GM21528 (cell line): ENCODE data around the gene HPCAL1.
"Not testable (repeated sequence)": the region's sequence is repeated elsewhere in the genome, so short reads cannot be mapped to it uniquely, and the experiment has no call there.

ENCODE experiments used
- ATAC-seq: cut with Tn5 transposase; IDR thresholded peaks from one replicate; pipeline ENCODE4 v1.9.1; 2021; ENCODE audit warnings: mild to moderate bottlenecking, moderate library complexity; ENCODE audit not compliant: unreplicated experiment, low FRiP score

HPCAL1 gene

DNA sequence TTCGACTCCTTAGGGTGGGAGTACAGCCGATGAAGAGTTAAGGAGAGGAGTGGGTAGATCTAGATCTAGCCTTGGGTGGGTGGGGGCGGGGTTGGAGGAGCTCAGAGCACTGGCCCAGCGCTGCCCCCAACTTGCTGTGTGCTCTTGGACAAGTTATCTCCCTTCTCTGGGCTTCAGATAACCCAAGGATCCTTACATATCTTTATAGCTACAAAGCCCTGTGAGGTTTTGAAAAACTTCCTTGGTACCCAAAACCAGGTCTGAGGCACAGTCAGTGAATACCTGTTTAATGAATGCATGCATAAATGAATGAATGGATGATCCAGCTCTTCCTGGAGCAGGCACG, 146.8 kb downstream of the HPCAL1 start:
- ATAC-seq = no peak

- ATAC-seq = no peak
Observed at GRCh38 chr2:10449838-10450691, 147.4 kb downstream of the HPCAL1 start.

- no peak for ATAC-seq
Observed at GRCh38 chr2:10451819-10452218, 149.1 kb downstream of the HPCAL1 start.

DNA sequence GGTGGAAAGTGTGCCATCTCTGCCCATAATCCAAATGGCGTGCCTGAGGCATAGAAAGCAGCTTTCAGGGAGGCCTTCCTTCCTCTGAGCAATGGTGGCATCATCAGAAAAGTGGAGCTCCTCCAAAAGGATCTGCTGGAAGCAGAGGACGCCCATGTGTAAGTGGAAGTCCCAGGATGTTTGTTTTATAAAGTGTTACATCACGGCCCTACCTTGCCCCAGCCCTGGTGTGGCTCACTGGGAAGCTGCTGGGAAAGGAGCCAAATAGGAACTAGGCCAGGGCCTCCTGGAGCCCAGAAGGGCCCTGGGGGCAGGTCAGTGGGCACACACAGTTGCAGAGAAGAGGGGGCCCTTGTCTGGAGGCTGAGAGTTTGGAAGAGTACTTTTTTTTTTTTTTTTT, 149.6 kb downstream of the HPCAL1 start:
- no peak for ATAC-seq

DNA sequence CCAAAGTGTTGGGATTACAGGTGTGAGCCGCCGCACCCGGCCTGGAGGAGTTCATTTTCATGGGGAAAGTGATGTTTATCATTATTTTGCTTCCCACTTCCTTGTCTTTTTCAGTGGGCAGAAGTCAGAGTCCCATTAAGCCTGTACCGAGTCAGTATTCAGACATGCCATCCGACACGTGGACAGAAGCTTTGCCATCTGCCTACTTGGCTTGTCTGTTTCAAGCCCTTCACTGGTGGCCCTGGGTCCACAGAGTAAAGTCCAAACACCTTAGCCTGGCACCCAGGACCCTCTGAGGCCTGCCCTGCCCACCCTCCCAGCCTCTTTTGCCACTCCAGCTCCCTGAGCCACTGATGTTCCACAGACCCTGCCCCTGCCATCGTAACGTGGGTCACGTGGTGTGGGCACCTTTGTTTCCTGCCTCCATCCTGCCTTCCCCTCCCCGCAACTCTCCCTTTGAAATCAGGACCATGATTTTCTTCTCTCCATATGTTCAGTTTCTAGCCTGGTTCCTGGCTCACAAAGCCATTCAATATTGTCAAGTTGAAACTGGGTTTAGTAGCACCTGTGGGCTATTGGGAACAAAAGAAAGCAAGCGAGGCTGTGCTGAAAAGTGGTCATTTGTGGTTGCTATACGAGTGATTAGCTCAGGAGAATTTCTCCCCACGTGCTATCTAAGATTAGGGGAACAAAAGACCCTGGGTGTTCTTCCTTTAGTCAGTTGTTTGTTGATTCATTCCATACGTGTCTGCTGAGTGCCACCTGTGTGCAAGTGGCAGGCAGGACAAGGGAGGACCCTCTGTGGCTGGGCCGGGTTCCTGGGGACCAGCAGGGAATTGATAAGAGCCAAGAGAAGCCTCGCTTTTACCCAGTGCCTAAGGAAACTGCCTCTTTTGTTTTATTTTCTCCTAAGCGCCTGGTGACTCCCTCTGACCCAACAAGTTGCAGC, 150.5 kb downstream of the HPCAL1 start:
- no peak for ATAC-seq

DNA sequence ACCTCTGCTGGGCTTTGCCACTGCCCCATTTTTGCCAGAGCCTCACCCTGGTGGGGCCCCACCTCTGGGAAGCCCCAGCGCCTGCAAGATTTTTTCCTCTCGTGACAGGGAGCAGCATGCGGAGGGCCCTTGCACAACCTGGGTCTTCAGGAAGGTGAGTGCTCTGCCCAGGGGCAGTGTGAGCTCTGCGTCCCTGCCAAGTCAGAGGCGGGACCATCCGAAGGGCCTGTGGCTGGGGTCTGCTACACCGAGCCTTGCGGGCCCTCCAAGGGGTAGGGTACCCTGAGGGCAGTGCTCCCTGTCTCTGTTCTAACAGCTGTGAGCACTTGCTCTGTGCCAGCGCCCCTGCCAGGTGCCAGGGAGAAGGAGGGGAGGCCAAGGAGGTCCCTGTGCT, 151.2 kb downstream of the HPCAL1 start:
- ATAC-seq = no peak

- ATAC-seq = no peak
Observed at GRCh38 chr2:10454505-10454904, 151.8 kb downstream of the HPCAL1 start.

GRCh38 chr2:10457195-10457594, 154.5 kb downstream of the HPCAL1 start:
- not testable (repeated sequence) for ATAC-seq

- no peak for ATAC-seq
Observed at GRCh38 chr2:10457846-10458598, 155.3 kb downstream of the HPCAL1 start.

DNA sequence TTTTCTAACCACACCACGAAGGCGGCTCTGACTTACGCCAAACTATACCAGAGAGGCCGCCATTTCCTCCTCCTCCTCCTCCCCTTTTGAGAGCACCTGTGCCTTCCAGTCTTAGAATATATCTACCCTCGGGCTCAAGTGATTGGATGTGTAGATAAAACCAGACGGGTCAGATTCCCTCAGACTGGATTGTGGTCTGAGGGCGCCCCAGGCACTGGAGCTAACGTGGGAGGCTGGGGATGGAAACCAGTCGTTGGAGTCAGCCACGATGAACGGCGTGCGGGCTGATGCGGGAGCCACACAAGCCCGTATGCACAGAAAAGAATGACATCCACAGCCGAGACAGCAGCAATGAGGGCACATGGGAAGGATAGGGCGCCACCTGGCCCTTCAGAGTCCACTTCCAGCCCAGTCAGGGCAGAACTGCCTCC, 157.7 kb downstream of the HPCAL1 start:
- ATAC-seq = no peak

DNA sequence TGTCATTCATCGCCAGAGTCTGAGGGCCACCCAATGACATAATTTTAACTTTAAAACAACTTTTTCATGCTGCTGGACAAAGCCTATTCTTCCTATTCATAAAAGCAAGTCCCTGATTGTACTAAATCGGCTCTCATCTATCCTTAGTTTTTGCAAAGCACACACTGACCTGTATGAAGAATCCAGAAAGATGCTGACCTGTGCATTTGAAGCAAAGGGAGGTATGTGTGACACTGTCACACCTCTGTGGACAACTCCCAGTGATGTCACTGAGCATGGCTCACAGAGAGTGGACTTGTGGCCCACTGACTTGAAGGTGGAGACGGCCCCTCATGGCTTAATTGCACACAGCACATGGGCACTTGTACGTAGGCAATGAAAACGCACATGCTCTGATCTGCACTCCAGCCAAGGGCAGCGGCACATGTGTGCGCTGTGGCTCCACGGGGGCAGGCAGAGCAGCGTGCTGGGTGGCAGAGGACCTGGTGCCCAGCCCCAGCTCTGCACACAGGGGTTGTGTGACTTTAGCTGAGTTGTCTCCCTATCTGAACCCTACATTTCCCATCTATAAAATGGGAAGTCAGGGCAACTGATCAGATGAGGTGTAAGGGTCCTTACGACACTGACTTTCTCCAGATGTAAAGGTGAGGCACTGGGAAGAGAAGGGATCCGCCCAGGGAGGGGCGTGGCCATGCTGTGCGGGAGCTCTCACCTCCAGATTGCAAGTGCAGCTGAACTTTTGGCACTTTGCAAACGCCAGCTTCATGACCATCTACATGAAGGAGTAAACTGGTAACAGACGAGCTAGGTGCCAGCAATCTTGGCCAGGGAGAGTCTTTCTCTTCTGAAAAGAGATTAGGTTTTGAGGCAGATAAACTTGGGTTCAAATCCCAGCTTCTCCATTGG, 159.7 kb downstream of the HPCAL1 start:
- ATAC-seq = no peak

GRCh38 chr2:10465910-10466309, 163.2 kb downstream of the HPCAL1 start:
- ATAC-seq = no peak

DNA sequence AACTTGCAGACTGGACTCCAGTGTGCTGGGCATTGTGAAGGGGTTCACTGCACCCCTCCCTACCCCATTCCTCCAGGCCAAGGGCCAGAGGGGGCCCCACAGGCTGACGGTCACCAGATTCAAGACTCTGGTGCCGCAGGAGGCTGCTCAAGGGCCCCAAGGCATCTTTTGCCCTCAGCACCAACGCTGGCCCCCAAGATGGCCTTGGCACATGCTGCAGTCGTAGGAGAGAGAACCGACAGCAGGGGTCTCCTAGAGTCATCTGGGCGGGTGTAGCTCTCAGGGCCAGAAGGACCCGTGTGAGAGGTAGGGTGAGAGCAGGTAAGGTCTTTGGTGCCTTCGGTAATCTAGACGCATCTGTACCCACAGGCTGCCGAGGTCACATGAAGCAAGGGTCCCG, 164.1 kb downstream of the HPCAL1 start:
- no peak for ATAC-seq

- no peak for ATAC-seq
Observed at GRCh38 chr2:10467401-10467800, 164.7 kb downstream of the HPCAL1 start.

- no peak for ATAC-seq
Observed at GRCh38 chr2:10469301-10469700, 166.6 kb downstream of the HPCAL1 start.

DNA sequence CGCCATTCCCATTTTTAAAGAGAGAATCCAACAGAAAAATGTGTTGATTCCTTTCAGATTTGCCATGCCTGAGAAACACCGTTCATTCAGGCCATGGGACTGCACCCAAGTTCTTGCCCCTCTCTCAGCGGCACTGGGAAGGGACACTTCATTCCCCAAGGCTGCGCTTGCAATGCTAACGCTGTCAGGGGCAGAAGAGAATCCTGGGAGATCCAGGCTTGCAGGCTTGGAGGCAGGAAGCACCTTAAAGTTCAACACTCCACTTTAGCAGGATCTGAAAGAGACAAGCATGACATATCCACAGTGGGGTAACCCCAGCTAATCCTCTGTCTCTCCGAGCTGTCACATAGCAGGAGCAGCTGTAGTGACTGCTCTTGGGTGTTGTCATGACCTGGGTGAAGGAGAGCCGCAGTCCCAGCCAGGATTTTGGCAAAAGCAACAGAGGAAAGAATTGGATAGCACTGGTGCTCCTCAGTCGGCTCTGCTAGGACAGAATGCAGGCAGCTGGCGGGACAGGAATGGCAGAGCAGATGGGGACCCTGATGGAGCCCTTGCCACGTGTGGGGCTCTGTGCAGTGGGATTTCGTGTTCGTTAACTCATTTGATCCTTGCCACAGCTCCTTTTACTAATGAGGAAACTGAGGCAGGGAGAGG, 167.4 kb downstream of the HPCAL1 start:
- ATAC-seq = no peak

GRCh38 chr2:10471046-10471571, 168.4 kb downstream of the HPCAL1 start:
- no peak for ATAC-seq

DNA sequence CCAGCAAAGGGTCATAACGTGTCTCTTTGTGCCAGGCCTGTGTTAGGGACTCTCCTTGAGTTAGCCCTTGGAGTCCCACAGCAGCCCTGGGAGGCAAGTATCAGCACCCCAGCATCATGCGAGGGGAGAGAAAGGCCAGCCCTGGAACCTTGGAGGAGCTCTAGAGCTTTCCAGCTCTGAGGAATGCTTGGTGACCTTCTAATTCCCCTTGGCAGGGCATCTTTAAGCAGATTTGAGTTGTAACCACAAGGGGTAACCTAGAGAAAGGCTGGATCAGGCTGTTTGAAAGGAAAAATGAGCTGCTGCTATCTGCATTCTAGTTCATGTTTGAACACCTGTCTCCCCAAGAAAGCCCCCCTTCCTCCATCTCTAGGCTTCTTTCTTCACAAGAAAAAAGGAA, 169.3 kb downstream of the HPCAL1 start:
- ATAC-seq = no peak

DNA sequence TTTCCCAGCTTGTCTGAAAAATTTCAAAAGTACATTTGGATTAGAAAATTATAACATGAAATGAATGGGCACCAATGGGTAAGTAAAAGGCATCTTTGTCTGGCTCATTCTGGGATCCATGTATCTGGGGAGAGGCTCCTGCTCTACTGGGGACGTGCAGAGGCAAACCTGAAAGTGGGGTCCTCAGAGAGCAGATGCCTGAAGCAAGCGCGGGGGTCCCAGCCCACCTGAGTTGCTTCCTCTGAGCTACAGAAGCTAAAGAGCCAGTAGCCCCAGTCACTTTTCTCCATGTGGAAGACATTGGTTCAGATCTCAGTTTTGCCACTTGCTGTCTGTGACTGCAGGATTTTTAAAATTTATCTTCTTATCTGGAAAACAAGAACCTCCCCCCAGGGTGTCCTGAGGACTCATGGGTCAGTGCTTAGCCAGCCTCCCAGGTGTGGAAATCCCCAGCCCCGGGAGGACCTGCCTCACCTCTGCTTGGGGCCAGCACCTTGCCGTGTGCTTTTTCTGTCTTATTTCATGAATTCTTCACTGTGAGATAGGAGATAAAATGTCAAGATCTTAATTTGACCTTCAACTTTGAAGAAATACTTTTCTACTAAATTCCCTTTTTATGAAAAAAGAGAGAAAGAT, 170.5 kb downstream of the HPCAL1 start:
- ATAC-seq = no peak
